Mesodermal cell (in vitro differentiated cells): Measurements from ENCODE around the gene SRRM1.
"Not testable (repeated sequence)": the region's sequence is repeated elsewhere in the genome, so short reads cannot be mapped to it uniquely, and the experiment has no call there.

Source experiments
- H3K27ac ChIP-seq: 2 replicates; pipeline ENCODE4 v1.7.0; 2013; ENCODE audit warnings: mild to moderate bottlenecking, low read depth, low read length, moderate library complexity; ENCODE audit not compliant: severe bottlenecking
- H3K36me3 ChIP-seq: 2 replicates; pipeline ENCODE4 v1.7.1; 2013; ENCODE audit warnings: mild to moderate bottlenecking, low read length, moderate library complexity; ENCODE audit not compliant: control insufficient read depth, insufficient read depth
- H3K4me1 ChIP-seq: one replicate; pipeline ENCODE4 v1.7.1; 2013; ENCODE audit warnings: mild to moderate bottlenecking, low read length; ENCODE audit not compliant: insufficient read depth, control insufficient read depth, poor library complexity, severe bottlenecking
- H3K4me3 ChIP-seq: 2 replicates; pipeline ENCODE4 v1.7.0; 2013; ENCODE audit warnings: low read length, control low read depth, mild to moderate bottlenecking; ENCODE audit not compliant: insufficient read depth, poor library complexity, severe bottlenecking; ENCODE audit errors: extremely low read depth
- H3K9me3 ChIP-seq: 2 replicates; pipeline ENCODE4 v1.7.1; 2013; ENCODE audit warnings: mild to moderate bottlenecking, low read length, moderate library complexity; ENCODE audit not compliant: control insufficient read depth
- WGBS, 2 experiments: methylation state at CpG; one replicate each; pipeline ENCODE4 v1.1.5; 2013; ENCODE audit warnings: missing lambda C conversion rate in 2 of 2; ENCODE audit not compliant: insufficient coverage in 2 of 2; 5-methylcytosine and 5-hydroxymethylcytosine counted together

The SRRM1 gene

DNA sequence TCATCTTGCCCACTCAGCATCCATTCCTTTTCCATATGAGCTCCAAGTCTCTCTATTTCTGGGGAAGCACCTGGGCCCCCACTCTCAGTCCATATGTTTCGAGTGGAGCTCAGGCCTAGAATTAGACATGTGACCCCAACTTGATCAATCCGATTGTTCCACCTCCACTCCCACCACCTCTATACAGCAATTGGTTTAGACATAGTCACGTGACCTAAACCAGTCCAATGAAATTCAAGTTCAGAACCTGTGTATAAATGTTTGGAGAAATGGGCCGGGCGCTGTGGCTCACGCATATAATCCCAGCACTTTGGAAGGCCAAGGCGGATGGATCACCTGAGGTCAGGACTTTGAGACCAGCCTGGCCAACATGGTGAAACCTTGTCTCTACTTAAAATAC, 72.6 kb downstream of the SRRM1 start:
- Histone ChIP-seq H3K27ac (no peak overlapping the region), H3K9me3 (no peaks in the 10 kb centered on the region), H3K4me3 (no peak overlapping the region), H3K36me3 (no peaks in the 10 kb centered on the region), H3K4me1 (peaks cover 19% of the 10 kb centered on the region)
- WGBS, 2 experiments: 90 to 93% methylated on average over 5 to 6 of the region's 7 CpGs

DNA sequence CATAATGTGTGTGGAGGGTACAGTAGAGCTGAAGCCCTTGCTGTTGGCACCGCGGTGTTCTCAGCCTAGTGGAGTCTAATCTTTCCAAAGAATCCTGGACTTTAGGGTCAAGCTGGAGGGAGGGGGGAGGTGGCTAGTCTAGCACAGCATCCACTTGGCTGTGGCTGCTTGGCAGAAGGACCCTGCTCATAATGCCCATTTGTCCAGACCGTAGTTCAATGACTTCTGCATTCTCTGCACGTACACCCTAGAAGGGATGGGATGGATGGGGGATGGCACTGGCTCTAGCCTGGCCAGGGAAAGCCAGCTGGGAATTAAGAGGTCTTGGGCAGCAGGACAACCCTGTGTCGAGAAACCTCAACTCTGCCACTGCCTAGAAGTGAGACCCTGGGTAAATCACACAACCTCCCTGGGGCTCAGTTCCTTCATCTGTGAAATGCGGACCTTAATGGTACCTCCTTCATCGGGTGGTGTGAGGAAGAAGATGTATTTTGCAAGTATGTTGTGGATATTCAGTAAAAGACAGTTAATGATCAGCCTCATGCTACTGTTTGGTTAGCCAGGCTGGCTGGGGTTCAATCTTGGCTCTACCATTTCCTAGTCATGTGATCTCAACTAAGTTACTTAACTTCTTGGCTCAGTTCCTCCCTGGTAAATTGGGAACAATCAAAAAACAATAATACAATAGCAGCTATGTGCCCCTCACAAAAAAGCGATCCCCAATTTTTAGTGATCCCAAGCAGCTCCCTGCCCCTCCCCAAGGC, 75.0 kb downstream of the SRRM1 start:
- H3K4me1 ChIP-seq: peaks cover 15% of the 10 kb centered on the region
- H3K36me3 ChIP-seq: no peaks in the 10 kb centered on the region
- no peak overlapping the region for H3K27ac ChIP-seq
- no peak overlapping the region for H3K4me3 ChIP-seq
- no peaks in the 10 kb centered on the region for H3K9me3 ChIP-seq
- 98 to 100% methylated on average over 4 to 7 of the region's 8 CpGs for WGBS, 2 experiments

DNA sequence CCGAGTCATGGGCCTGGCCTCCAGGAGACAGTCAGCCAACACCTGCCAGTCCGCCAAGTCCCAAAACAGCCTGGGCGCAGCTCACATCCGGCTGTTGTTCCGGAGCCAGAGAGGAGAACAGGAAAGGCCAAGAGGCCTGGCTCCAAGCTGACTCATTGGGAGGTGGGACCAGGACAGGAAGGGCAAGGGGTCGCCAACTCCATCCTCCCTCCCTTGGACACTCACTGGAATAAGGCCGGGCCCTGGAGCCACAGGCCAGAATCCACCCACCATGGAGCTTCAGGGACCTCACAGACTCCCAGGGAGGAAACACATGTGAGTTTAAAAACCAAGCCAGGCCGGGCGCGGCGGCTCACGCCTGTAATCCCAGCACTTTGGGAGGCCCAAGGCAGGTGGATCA, 77.0 kb downstream of the SRRM1 start:
- Histone ChIP-seq H3K27ac (peak overlapping the region; percentile 45), H3K4me1 (peaks cover 17% of the 10 kb centered on the region), H3K9me3 (no peaks in the 10 kb centered on the region), H3K36me3 (no peaks in the 10 kb centered on the region), H3K4me3 (no peak overlapping the region)
- 88 to 96% methylated on average over 8 to 11 of the region's 12 CpGs for WGBS, 2 experiments

GRCh38 chr1:24721533-24721932, 78.4 kb downstream of the SRRM1 start:
- no peaks in the 10 kb centered on the region for H3K9me3 ChIP-seq
- H3K4me3 ChIP-seq: no peak overlapping the region
- no peaks in the 10 kb centered on the region for H3K36me3 ChIP-seq
- 91% methylated on average over 19 to 23 of the region's 31 CpGs for WGBS, 2 experiments
- peaks cover 24% of the 10 kb centered on the region for H3K4me1 ChIP-seq
- no peak overlapping the region for H3K27ac ChIP-seq

DNA sequence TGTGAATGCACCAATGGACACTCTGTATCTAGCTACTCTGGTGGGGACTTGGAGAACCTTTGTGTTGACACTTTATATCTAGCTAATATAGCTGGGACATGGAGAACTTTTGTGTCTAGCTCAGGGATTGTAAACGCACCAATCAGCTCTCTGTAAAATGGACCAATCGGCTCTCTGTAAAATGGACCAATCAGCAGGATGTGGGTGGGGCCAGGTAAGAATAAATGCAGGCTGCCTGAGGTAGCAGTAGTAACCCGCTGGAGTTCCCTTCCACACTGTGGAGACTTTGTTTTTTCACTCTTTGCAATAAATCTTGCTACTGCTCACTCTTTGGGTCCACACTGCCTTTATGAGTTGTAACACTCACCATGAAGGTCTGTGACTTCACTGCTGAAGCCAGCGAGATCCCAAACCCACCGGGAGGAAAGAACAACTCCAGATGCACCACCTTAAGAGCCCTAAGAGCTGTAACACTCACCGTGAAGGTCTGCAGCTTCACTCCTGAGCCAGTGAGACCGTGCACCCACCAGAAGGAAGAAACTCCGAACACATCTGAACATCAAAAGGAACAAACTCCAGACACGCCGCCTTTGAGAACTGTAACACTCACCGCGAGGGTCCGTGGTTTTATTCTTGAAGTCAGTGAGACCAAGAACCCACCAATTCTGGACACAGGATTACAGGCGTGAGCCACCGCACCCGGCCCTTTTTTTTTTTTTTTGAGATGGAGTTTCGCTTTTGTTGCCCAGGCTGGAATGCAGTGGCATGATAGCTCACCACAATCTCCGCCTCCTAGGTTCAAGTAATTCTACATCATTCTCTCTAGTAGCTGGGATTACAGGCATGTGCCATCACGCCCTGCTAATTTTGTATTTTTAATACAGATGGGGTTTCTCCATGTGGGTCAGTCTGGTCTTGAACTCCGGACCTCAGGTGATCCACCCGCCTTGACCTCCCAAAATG, 79.3 kb downstream of the SRRM1 start:
- H3K27ac ChIP-seq, H3K4me3 ChIP-seq, H3K9me3 ChIP-seq, H3K36me3 ChIP-seq: not testable (repeated sequence)
- WGBS, 2 experiments: 93 to 94% methylated on average over 15 to 19 of the region's 21 CpGs
- H3K4me1 ChIP-seq: peaks cover 32% of the 10 kb centered on the region
